ENCODE results near the gene CLIP4. TPM values are rescaled to one million over a fixed set of nuclear protein-coding genes. Genes with fewer than 3 reads are reported as not detected.

CLIP4 gene
- total and polyA plus RNA-seq, 2 experiments from 2014 or later = 0.06 to 0.14 TPM

- Histone ChIP-seq H3K4me3 (no peak overlapping the region), H3K27ac (ENCODE audit: low read depth) (no peak overlapping the region), H3K27me3 (ENCODE audit: insufficient read depth) (no peaks in the 10 kb centered on the region), H3K4me1 (ENCODE audit: insufficient read depth) (no peaks in the 10 kb centered on the region), H3K79me2 (replicated peaks; ENCODE audit: insufficient read depth) (no peaks in the 10 kb centered on the region), H3K9me2 (ENCODE audit: insufficient read depth) (no peaks in the 10 kb centered on the region), H3K4me2 (no peak overlapping the region), H3K36me3 (ENCODE audit: insufficient read depth) (no peaks in the 10 kb centered on the region), H2AFZ (no peak overlapping the region), H4K20me1 (replicated peaks; ENCODE audit: insufficient read depth) (no peaks in the 10 kb centered on the region), H3F3A (replicated peaks; ENCODE audit: low read depth) (no peaks in the 10 kb centered on the region)
- Mint-ChIP-seq H3K9me3 (peaks cover 8% of the 10 kb centered on the region), H3K4me3 (no peak overlapping the region), H3K36me3 (ENCODE audit: low read depth) (peaks cover 6% of the 10 kb centered on the region), H3K27me3 (ENCODE audit: insufficient read depth, low read depth, poor library complexity) (peaks cover 4% of the 10 kb centered on the region), H3K27ac (no peak overlapping the region), H3K4me1 (no peaks in the 10 kb centered on the region)
- TF ChIP-seq ZNF331 (CRISPR knock-in tag; IDR thresholded peaks at IDR 0.05; ENCODE audit: low read depth) = no peak
- peak in 1 of 2 experiments; percentile 31; a peak in 1 of 4 replicates for TF ChIP-seq CTCF (conservative IDR thresholded peaks at IDR 0.05; ENCODE audit: low read depth in 2 of 2)
- peak; percentile 6 for DNase-seq (ENCODE audit: low spot score)
- ATAC-seq = peak; percentile 74
Measured at GRCh38 chr2:29105375-29105774, 9.8 kb upstream of the CLIP4 start.

DNA sequence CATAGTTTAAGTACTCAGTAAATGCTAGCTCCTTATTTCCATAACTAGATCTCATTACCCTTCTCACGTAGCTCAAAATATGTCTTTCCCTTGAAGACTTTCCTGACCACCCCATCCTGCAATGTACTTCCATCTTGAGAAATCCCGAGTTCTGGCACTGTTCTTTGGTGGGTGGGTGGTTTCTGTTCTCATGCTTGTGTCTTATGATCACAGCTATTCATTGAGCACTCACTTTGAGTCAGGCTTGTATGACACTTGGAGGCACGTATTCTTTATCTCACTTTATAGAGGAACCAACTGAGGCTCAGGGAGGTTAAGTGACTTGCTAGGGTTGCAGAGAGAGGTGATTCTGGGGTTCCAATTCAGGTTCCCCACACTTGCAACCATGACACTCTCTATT, 9.0 kb upstream of the CLIP4 start:
- H3K79me2 ChIP-seq (replicated peaks; ENCODE audit: insufficient read depth) = no peaks in the 10 kb centered on the region
- ATAC-seq (no peak), DNase-seq (ENCODE audit: low spot score) (no peak)
- H2AFZ ChIP-seq = no peak overlapping the region
- no peak overlapping the region for H3K4me3 ChIP-seq
- H3K4me2 ChIP-seq = no peak overlapping the region
- no peaks in the 10 kb centered on the region for H3F3A ChIP-seq (replicated peaks; ENCODE audit: low read depth)
- Mint-ChIP-seq H3K9me3 (peaks cover 3% of the 10 kb centered on the region; the same call in 1 of the 3 replicates), H3K27me3 (ENCODE audit: insufficient read depth, low read depth, poor library complexity) (peaks cover 4% of the 10 kb centered on the region), H3K36me3 (ENCODE audit: low read depth) (peaks cover 2% of the 10 kb centered on the region; the same call in 1 of the 3 replicates), H3K27ac (no peak overlapping the region), H3K4me1 (no peaks in the 10 kb centered on the region), H3K4me3 (no peak overlapping the region)
- H3K36me3 ChIP-seq (ENCODE audit: insufficient read depth) = no peaks in the 10 kb centered on the region
- no peaks in the 10 kb centered on the region for H3K27me3 ChIP-seq (ENCODE audit: insufficient read depth)
- no peaks in the 10 kb centered on the region for H3K9me2 ChIP-seq (ENCODE audit: insufficient read depth)
- H3K27ac ChIP-seq (ENCODE audit: low read depth) = no peak overlapping the region
- no peaks in the 10 kb centered on the region for H3K4me1 ChIP-seq (ENCODE audit: insufficient read depth)
- no peaks in the 10 kb centered on the region for H4K20me1 ChIP-seq (replicated peaks; ENCODE audit: insufficient read depth)
- no peak for TF ChIP-seq CTCF (conservative IDR thresholded peaks at IDR 0.05; ENCODE audit: low read depth in 2 of 2)
- TF ChIP-seq ZNF331 (CRISPR knock-in tag; IDR thresholded peaks at IDR 0.05; ENCODE audit: low read depth) = no peak
- no peak for TF ChIP-seq POLR2AphosphoS5 (IDR thresholded peaks at IDR 0.05; ENCODE audit: low read depth)
- no peak for TF ChIP-seq ZNF462 (CRISPR knock-in tag; IDR thresholded peaks at IDR 0.05)
- no peak for TF ChIP-seq ZNF114 (CRISPR knock-in tag; IDR thresholded peaks at IDR 0.05)
- TF ChIP-seq EZH2 (IDR thresholded peaks at IDR 0.05; ENCODE audit: low read depth, unreplicated experiment) = no peak
- no peak for TF ChIP-seq CREB1 (CRISPR knock-in tag; IDR thresholded peaks at IDR 0.05; ENCODE audit: low read depth)
